Muscle of leg (tissue), 11 donors: ENCODE data around the gene SH3D21. TPM values are rescaled to one million over a fixed set of nuclear protein-coding genes. Genes with fewer than 3 reads are reported as not detected.
A peak's percentile ranks its signal among the peaks of the same experiment; 100 is the strongest.

Experiments
- DNase-seq: peaks from one replicate; pipeline ENCODE4 v3.0.0; 2013
- H3K27ac ChIP-seq: one replicate; pipeline ENCODE4 v1.5.1; 2013; ENCODE audit warnings: mild to moderate bottlenecking, low read length, control low read depth
- H3K27me3 ChIP-seq: one replicate; pipeline ENCODE4 v1.6.1; 2013; ENCODE audit warnings: low read length; ENCODE audit not compliant: control insufficient read depth, insufficient read depth
- H3K36me3 ChIP-seq: one replicate; pipeline ENCODE4 v1.6.1; 2013; ENCODE audit warnings: low read length; ENCODE audit not compliant: control insufficient read depth, insufficient read depth
- H3K4me1 ChIP-seq: one replicate; pipeline ENCODE4 v1.6.1; 2013; ENCODE audit warnings: low read length; ENCODE audit not compliant: control insufficient read depth, insufficient read depth
- H3K4me3 ChIP-seq: one replicate; pipeline ENCODE4 v1.5.1; 2013; ENCODE audit warnings: low read length, control low read depth
- H3K9me3 ChIP-seq: replicated peaks from 2 replicates; pipeline ENCODE4 v1.6.1; 2013; ENCODE audit warnings: low read depth, low read length; ENCODE audit not compliant: control insufficient read depth
- WGBS: methylation state at CpG from one replicate; pipeline ENCODE4 v1.1.5; 2013; ENCODE audit warnings: missing lambda C conversion rate; ENCODE audit not compliant: insufficient coverage; 5-methylcytosine and 5-hydroxymethylcytosine counted together
- polyA plus RNA-seq, 8 donors: library from polyadenylated mRNA; unstranded; fragments of 120-200 nt; gene quantifications; one replicate each; pipeline versions ENCODE4 v1.2.1 to v1.2.3, GENCODE V29; 2013; ENCODE audit warnings: inconsistent platforms in 1 of 8, low replicate concordance in 1 of 8; ENCODE audit not compliant: insufficient read length in 8 of 8, insufficient read depth in 1 of 8
- total RNA-seq: library from RNA; stranded (reverse); fragments of 120-200 nt; gene quantifications from one replicate; pipeline ENCODE4 v1.2.4, GENCODE V29; 2013

SH3D21 gene
- total and polyA plus RNA-seq, 9 donors = 2.3 to 5.9 (median 3.3) TPM

DNA sequence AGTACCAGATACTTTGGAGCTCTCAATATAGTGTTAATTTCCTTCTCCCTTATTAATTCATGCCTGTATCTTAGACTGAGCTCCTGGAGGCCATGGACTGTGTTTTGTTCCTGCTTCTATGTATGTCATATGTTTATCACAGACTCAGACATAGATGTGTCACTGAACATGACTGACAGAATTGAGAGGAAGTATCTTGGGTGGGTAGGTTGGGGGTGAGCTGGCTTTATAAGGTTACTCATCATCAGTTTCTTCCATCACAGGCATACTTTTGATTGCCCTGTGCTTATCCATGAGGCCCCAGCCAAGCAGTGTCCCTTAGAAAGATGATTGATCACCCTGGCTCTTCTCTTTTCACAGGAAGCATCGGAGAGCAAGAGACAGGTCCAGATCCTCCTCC is 5.6 kb upstream of the SH3D21 start:
- H3K36me3 ChIP-seq = peaks cover 77% of the 10 kb centered on the region
- no peak overlapping the region for H3K27ac ChIP-seq
- no peak overlapping the region for H3K4me3 ChIP-seq
- no peaks in the 10 kb centered on the region for H3K9me3 ChIP-seq
- no peaks in the 10 kb centered on the region for H3K27me3 ChIP-seq
- no CpG with 5 or more reads among the region's 1 CpG for WGBS
- DNase-seq = no peak
- no peaks in the 10 kb centered on the region for H3K4me1 ChIP-seq

- H3K4me3 ChIP-seq = no peak overlapping the region
- peaks cover 73% of the 10 kb centered on the region for H3K36me3 ChIP-seq
- no peak for DNase-seq
- H3K9me3 ChIP-seq = no peaks in the 10 kb centered on the region
- H3K27ac ChIP-seq = no peak overlapping the region
- H3K4me1 ChIP-seq = peaks cover 7% of the 10 kb centered on the region
- no peaks in the 10 kb centered on the region for H3K27me3 ChIP-seq
- no CpG with 5 or more reads among the region's 1 CpG for WGBS
These were observed 4.9 kb upstream of the SH3D21 start for GRCh38 chr1:36301220-36301619.

DNA sequence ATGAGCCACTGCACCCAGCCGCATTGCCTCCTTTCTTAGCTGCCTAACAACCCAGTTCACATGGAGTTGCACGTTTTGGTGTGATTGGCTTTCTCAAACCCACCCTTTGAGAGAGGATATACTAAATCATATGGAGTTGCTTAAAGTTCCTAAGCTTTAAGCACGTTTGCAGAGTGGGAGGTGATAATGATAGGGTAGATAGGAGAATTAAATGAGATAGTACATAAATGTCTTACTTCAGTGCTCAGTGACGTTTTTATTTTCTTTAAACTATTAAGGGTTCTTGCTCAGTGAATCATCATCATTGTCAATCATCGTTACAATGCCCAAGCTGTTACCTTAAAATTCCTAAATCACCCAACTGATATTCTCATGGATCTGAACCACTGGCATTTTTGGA is 2.9 kb upstream of the SH3D21 start:
- no peak for DNase-seq
- H3K4me3 ChIP-seq = no peak overlapping the region
- H3K4me1 ChIP-seq = peaks cover 16% of the 10 kb centered on the region
- no CpG with 5 or more reads among the region's 5 CpGs for WGBS
- no peaks in the 10 kb centered on the region for H3K27me3 ChIP-seq
- no peaks in the 10 kb centered on the region for H3K9me3 ChIP-seq
- H3K27ac ChIP-seq = no peak overlapping the region
- H3K36me3 ChIP-seq = peaks cover 60% of the 10 kb centered on the region

DNA sequence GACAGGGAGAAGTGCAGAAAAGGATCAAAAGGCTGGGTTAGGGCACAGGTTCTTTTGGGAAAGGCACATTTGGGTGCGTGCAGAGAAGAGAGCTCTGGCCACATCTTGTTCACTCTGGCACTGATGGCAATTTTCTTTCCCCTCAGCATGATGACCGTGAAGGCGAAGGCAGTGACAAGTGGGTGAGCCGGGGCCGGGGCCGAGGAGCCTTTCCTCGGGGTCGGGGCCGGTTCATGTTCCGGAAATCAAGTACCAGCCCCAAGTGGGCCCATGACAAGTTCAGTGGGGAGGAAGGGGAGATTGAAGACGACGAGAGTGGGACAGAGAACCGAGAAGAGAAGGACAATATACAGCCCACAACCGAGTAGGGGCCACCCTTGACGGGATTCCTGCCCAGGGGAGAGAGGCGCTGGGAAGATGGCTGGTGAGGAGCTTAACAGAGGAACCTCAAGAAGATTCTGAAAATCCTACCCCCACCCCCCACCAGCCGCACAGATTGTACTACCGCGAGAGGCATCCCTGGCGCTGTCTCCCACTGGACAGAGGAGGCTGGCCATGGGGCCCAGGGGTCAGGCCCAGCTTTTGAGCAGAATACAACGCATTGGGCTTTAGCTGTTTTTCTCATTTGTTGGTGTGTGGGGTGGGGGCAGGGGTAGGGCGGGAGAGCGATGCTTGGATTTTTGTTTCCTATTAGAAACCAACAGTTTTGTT is 2.4 kb upstream of the SH3D21 start:
- no peak for DNase-seq
- Histone ChIP-seq H3K4me3 (no peak overlapping the region), H3K36me3 (peaks cover 56% of the 10 kb centered on the region), H3K9me3 (no peaks in the 10 kb centered on the region), H3K4me1 (peaks cover 16% of the 10 kb centered on the region), H3K27me3 (no peaks in the 10 kb centered on the region), H3K27ac (no peak overlapping the region)
- WGBS = 92% methylated on average over 6 of the region's 23 CpGs

GRCh38 chr1:36304521-36304920 is 1.6 kb upstream of the SH3D21 start:
- no peaks in the 10 kb centered on the region for H3K27me3 ChIP-seq
- peaks cover 52% of the 10 kb centered on the region for H3K36me3 ChIP-seq
- no peak overlapping the region for H3K27ac ChIP-seq
- peaks cover 16% of the 10 kb centered on the region for H3K4me1 ChIP-seq
- no peaks in the 10 kb centered on the region for H3K9me3 ChIP-seq
- 100% methylated on average over 2 of the region's 7 CpGs for WGBS
- H3K4me3 ChIP-seq = no peak overlapping the region
- DNase-seq = peak; percentile 45

GRCh38 chr1:36304970-36305914 is 926 bp upstream of the SH3D21 start:
- no peak overlapping the region for H3K4me3 ChIP-seq
- 74% methylated on average over 3 of the region's 10 CpGs for WGBS
- H3K36me3 ChIP-seq = peaks cover 45% of the 10 kb centered on the region
- no peak overlapping the region for H3K27ac ChIP-seq
- H3K4me1 ChIP-seq = peaks cover 16% of the 10 kb centered on the region
- H3K9me3 ChIP-seq = no peaks in the 10 kb centered on the region
- no peak for DNase-seq
- H3K27me3 ChIP-seq = no peaks in the 10 kb centered on the region

DNA sequence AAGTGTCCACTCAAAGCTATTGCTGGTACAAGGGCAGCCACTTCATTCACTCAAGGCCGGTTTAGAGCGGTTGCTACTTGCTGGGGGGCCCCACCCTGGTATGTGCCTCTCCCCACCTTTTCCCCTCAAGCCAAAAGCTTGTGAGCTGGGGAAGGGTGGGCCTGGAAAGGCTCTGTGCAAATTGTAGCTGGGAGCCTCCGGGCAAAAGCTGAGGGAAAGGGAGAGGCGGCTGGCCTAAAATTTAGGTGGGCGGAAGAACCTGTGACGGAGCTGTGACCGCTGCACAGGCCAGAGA is 306 bp upstream of the SH3D21 start:
- Histone ChIP-seq H3K36me3 (peaks cover 40% of the 10 kb centered on the region), H3K4me3 (no peak overlapping the region), H3K9me3 (no peaks in the 10 kb centered on the region), H3K27ac (no peak overlapping the region), H3K27me3 (no peaks in the 10 kb centered on the region), H3K4me1 (peaks cover 16% of the 10 kb centered on the region)
- DNase-seq = no peak
- 41% methylated on average over 3 of the region's 7 CpGs for WGBS

- peak; percentile 96 for DNase-seq
- WGBS = under 1% methylated on average over 40 of the region's 46 CpGs
- Histone ChIP-seq H3K27ac (no peak overlapping the region), H3K9me3 (no peaks in the 10 kb centered on the region), H3K4me1 (peaks cover 16% of the 10 kb centered on the region), H3K4me3 (peak overlapping the region; percentile 56), H3K27me3 (no peaks in the 10 kb centered on the region), H3K36me3 (peaks cover 31% of the 10 kb centered on the region)
These were observed 811 bp downstream of the SH3D21 start for GRCh38 chr1:36306902-36307456.

DNA sequence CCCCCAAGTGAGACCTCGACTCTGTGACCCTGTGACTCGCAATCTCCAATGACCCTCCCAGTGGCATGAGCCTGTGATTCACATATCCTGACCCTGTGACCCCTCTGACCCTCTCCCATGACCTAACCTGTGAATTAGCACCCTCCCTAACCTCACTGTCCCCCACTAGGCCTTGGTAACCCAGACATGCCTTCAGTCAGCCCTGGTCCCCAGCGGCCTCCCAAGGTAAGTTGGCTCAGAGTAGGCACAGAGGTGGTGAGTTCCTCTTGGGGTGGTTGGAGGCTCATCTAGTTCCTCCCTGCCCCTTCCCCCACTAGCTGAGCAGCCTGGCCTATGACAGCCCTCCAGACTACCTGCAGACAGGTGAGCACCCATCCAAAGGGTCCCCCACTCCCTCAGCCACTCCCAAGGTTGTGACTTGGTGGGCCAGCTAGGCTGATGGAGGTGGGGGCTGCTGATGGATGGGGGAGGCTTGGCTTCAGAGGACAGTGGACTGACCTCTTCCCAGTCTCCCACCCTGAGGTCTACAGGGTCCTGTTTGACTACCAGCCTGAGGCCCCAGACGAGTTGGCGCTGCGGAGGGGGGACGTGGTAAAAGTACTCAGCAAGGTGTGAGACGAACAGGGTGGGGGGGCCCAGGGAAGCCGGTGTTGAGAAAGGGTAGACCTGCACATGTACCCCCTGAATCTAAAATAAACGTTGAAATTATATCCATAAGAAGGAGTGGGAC is 1.6 kb downstream of the SH3D21 start:
- H3K27me3 ChIP-seq = no peaks in the 10 kb centered on the region
- peaks cover 16% of the 10 kb centered on the region for H3K4me1 ChIP-seq
- no peaks in the 10 kb centered on the region for H3K9me3 ChIP-seq
- H3K4me3 ChIP-seq = peak overlapping the region; percentile 56
- peaks cover 24% of the 10 kb centered on the region for H3K36me3 ChIP-seq
- no peak overlapping the region for H3K27ac ChIP-seq
- WGBS = 50% methylated on average over 2 of the region's 10 CpGs
- no peak for DNase-seq

DNA sequence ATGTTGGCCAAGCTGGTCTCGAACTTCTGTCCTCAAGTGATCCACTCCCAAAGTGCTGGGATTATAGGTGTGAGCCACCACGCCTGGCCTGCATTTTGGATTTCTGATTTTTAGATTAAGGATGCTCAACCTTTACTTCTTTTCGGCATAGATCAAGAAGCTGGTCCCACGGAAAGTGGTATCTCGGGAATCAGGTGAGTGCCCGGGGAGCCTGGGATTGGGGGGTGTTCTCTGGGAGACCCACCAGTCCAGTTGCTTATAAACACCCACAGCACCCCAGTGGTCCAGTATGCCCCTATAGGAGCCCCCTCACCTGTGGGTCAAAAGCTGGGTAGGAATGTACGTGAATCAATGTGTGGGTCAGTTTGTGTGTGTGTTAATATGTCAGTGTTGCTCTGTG is 3.2 kb downstream of the SH3D21 start:
- no peaks in the 10 kb centered on the region for H3K9me3 ChIP-seq
- no peaks in the 10 kb centered on the region for H3K27me3 ChIP-seq
- peaks cover 16% of the 10 kb centered on the region for H3K4me1 ChIP-seq
- WGBS = 90% methylated on average over 4 of the region's 7 CpGs
- no peak overlapping the region for H3K27ac ChIP-seq
- no peak overlapping the region for H3K4me3 ChIP-seq
- peaks cover 9% of the 10 kb centered on the region for H3K36me3 ChIP-seq
- no peak for DNase-seq
